Neuron (in vitro differentiated cells): ENCODE results near the gene UCK1.
"Not testable (repeated sequence)": the region's sequence is repeated elsewhere in the genome, so short reads cannot be mapped to it uniquely, and the experiment has no call there.

Experiments
- H2AFZ ChIP-seq: one replicate; pipeline ENCODE4 v1.6.1; 2013; ENCODE audit warnings: low read depth, mild to moderate bottlenecking, inconsistent platforms, low read length, moderate library complexity
- H3K27me3 ChIP-seq: one replicate; pipeline ENCODE4 v1.6.1; 2013; ENCODE audit warnings: low read length; ENCODE audit not compliant: insufficient read depth
- H3K36me3 ChIP-seq: one replicate; pipeline ENCODE4 v1.6.1; 2013; ENCODE audit warnings: low read length; ENCODE audit not compliant: insufficient read depth
- H3K4me1 ChIP-seq: one replicate; pipeline ENCODE4 v1.6.1; 2013; ENCODE audit warnings: low read length; ENCODE audit not compliant: insufficient read depth
- H3K4me3 ChIP-seq: 2 replicates; pipeline ENCODE4 v1.5.1; 2013; ENCODE audit warnings: mild to moderate bottlenecking, low read length, moderate library complexity
- H3K9me3 ChIP-seq: one replicate; pipeline ENCODE4 v1.6.1; 2013; ENCODE audit warnings: low read length

The UCK1 gene

DNA sequence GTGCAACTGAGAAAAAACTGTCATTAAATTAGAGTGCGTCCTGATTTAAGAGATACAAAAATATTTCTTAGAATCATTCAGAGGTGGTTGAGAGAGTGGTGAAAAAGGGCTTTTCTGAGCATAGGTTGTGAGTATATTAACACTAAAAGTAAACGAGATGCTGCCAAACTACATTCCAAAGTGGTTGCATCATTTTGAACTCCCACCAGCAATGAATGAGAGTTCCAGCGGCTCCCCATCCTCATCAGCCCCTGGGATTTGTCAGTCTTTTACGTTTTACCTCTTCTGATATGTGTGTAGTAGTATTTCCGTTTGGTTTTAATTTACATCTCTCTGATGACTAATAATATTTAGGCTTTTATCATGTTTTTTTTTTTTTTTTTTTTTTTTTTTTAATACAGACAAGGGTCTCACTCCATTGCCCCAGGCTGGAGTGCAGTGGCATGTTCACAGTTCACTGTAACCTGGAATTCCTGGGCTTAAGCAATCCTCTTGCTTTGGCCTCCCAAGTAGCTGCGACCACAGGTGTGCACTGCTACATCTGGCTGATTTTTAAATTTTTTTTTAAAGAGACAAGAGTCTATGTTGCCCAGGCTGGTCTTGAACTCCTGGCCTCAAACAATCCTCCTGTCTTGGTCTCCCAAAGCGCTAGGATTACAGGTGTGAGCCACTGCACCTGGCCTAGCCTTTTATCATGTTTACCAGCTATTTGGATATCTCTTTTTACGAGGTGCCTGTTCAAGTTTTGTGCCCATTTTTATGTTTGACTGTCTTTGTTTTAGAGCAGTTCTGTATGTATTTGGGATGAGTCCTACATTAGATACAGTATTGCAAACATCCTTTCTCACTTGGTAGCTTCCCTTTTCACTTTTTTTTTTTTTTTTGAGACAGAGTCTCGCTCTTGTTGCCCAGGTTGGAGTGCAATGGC, 31.2 kb upstream of the UCK1 start:
- no peak overlapping the region for H2AFZ ChIP-seq
- H3K9me3 ChIP-seq = no peaks in the 10 kb centered on the region
- H3K4me3 ChIP-seq = no peak overlapping the region
- no peaks in the 10 kb centered on the region for H3K27me3 ChIP-seq
- H3K36me3 ChIP-seq = no peaks in the 10 kb centered on the region
- H3K4me1 ChIP-seq = no peaks in the 10 kb centered on the region

DNA sequence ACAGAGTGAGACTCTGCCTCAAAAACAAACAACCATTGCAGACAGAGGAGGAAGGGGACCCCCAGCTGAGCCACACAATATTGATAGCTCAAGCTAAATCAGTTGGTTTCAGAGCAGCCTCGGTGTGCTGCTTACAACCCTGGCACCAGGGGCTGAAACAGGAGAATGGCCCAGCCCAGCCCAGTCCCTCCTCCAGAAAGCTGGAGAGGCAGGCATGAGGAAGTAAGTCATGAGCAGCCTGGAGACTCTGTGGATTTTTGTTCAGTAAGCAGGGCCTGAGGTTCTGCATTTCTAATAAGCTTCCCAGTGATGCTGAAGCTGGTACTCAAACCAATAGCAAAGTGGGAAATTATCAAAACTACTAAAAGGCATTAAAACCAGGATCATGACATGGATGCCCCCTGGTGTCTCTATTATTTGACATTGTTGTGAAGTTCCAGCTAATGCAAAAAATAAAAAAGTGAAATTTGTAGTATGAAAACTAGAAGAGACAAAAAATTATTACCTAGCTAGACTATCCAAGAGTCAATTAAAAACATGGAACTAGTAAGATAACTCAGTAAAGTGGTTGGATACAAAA, 28.4 kb upstream of the UCK1 start:
- Histone ChIP-seq H3K4me1 (no peaks in the 10 kb centered on the region), H3K4me3 (no peak overlapping the region), H3K27me3 (peaks cover 8% of the 10 kb centered on the region), H3K9me3 (no peaks in the 10 kb centered on the region), H3K36me3 (no peaks in the 10 kb centered on the region), H2AFZ (no peak overlapping the region)

DNA sequence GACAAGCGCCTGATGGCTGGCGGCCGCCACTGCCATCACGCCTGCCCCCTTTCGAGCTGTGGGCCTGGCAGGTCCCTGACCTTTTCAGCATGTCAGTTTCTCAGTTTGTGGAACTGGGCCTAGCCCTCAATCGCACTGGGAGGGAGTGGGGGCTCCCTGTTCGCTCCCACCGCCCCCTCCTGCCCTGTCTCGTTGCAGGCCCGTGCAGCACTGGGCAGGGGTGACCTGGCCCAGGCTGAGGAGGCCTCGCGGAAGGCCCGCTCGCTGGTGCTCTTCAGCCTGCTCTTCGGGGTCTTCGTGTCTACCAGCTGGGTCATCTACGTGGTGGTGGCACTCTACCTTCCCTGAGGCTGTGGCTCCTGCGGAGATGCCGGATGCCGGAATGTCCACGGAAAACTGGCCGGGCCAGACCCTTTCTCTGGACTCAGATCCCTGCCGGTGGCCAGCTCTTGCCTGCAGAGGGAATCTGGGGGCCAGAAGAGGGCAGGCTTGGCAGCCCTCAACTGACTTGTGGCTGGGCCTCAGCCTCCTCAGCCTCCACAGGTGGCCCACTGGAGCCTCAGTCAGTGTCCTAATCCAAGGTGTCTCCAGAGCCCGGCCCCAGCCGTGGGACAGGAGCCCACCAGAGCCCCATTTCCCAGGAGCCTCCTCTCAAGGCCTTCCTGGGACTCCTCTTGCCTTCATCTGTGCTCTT, 26.9 kb upstream of the UCK1 start:
- peaks cover 6% of the 10 kb centered on the region for H3K9me3 ChIP-seq
- peaks cover 14% of the 10 kb centered on the region for H3K27me3 ChIP-seq
- no peak overlapping the region for H3K4me3 ChIP-seq
- no peak overlapping the region for H2AFZ ChIP-seq
- no peaks in the 10 kb centered on the region for H3K36me3 ChIP-seq
- no peaks in the 10 kb centered on the region for H3K4me1 ChIP-seq

DNA sequence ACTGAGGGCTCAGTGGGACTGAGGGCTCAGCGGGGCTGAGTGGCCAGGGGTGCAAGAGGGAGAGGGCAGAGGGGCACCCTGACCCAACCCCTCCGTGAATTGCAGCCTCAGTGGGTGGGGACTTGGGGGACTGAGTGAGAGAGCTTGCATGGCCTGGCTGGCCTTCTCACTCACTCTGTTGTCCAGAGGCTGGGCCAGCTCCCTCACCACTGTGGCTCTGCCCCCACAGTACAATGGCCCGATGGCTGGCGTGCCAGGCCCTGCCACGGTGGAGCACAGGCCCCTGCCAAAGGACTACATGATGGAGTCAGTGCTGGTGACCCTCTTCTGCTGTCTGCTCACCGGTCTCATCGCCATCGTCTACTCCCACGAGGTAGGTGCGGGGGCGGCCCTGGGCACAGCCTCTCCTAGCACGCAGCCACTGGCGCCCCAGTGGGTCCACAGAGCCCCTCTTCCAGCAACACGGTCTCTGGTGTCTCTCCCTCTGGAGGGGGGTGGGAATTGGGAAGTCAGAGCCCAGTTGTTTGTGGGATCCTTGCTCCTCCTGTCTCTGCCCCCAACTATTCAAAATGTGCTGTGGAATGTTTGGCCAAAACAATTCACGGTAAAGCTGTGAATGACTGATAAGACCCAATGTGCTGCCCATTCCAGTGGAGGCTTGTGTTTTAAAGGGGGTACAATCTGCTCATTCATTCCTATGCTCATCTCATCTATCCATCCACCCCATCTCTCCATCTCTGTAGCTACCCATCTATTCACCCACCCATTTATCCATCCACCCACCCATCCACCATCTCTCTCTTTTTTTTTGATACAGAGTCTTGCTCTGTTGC, 25.0 kb upstream of the UCK1 start:
- peaks cover 14% of the 10 kb centered on the region for H3K27me3 ChIP-seq
- H2AFZ ChIP-seq = no peak overlapping the region
- H3K9me3 ChIP-seq = peaks cover 6% of the 10 kb centered on the region
- no peaks in the 10 kb centered on the region for H3K36me3 ChIP-seq
- H3K4me3 ChIP-seq = no peak overlapping the region
- H3K4me1 ChIP-seq = no peaks in the 10 kb centered on the region

DNA sequence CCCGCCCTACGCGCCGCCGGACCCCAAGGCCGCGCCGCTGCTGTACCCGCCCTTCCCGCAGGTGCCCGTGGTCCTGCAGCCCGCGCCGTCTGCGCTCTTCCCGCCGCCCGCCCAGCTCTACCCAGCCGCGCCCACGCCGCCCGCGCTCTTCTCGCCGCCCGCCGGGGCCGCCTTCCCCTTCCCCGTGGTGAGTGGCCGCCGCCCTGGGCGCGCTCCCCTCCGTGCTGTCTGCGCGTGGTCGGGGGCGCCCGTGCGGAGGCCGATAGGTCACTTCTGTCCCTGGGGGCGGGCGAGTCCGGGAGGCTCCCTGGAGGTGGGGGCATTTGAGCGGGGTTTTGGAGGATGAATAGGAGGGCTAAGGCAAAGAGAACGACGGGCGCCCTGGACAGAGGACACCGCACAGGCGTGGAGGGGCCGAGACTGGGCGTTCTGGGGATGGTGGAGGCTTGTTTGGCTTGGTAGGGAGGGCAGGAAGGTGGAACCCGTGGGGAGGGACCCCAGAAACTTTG, 23.8 kb upstream of the UCK1 start:
- Histone ChIP-seq H3K4me3 (no peak overlapping the region), H2AFZ (no peak overlapping the region), H3K4me1 (no peaks in the 10 kb centered on the region), H3K9me3 (peaks cover 6% of the 10 kb centered on the region), H3K36me3 (no peaks in the 10 kb centered on the region), H3K27me3 (peaks cover 14% of the 10 kb centered on the region)

DNA sequence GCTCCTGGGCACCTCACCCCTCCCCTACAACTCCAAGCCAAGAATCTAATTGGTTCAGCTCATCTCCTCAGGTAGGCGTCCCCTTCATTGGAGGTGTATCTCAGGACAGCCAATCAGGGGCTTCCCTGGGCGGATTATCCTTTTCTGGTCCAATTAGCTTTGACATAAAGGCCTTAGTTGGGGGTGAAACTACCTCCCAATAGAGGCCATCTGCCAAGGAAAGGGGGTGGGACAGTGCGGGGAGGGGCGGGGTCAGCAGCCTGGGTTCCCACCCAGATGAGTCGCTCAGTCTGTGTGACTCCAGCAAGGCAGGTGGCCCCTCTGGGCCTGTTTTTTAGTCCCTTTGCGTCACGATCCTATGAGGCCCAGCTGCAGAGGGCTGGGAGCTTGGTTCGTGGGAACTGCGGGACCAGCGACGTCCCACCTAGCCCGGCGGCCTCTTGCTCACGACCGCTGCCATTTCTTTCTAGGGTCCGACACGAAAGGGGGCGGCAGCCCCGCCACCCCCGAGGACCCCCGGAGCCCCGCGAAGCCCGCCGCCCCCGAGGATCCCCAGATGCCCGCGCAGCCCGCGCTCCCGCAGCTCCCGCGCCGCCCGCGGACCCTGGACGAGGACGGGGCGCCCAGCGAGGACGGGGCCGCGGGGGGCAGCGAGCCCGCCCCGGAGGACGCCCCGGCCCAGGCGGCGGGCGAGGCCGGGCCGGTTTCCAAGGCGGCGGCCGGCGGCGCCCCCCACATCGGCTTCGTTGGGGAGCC, 23.2 kb upstream of the UCK1 start:
- peaks cover 6% of the 10 kb centered on the region for H3K9me3 ChIP-seq
- no peak overlapping the region for H3K4me3 ChIP-seq
- H3K4me1 ChIP-seq = no peaks in the 10 kb centered on the region
- no peaks in the 10 kb centered on the region for H3K36me3 ChIP-seq
- H2AFZ ChIP-seq = no peak overlapping the region
- H3K27me3 ChIP-seq = peaks cover 14% of the 10 kb centered on the region

DNA sequence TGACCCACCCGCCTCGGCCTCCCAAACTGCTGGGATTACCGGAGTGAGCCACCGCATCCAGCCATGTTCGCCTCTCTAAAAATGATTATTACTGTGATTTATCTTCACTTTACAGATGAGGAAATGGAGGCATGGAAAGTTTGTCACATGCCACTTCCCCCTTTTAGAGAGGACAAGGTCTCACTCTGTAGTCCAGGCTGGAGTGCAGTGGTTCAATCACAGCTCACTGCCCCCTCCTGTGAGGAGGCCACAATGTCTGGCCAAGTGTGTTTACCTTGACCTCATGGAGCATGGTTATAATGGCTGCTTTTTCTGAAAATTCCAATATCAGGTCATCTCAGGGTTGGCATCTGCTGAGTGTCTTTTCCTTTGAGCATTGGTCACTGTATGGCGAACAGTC, 21.0 kb upstream of the UCK1 start:
- Histone ChIP-seq H2AFZ (no peak overlapping the region), H3K27me3 (peaks cover 14% of the 10 kb centered on the region), H3K36me3 (no peaks in the 10 kb centered on the region), H3K4me3 (no peak overlapping the region), H3K4me1 (no peaks in the 10 kb centered on the region), H3K9me3 (peaks cover 9% of the 10 kb centered on the region)

DNA sequence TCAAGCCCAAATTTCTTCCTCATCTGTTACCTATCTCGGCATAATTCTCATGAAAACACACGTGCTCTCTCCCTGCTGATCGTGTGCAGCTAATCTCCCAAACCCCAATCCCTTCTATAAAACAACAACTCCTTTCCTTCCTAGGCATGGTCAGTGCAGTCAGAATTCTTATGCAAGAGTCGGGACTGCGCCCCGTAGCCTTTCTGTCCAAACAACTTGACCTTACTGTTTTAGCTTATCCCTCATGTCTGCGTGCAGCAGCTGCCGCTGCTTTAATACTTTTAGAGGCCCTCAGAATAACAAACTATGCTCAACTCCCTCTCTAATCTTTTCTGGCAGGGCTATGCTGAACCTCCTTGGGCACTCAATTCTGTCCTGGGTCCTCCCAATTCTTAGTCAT, 19.4 kb upstream of the UCK1 start:
- not testable (repeated sequence) for H3K9me3 ChIP-seq, H3K36me3 ChIP-seq, H2AFZ ChIP-seq, H3K4me1 ChIP-seq, H3K4me3 ChIP-seq
- peaks cover 11% of the 10 kb centered on the region for H3K27me3 ChIP-seq

DNA sequence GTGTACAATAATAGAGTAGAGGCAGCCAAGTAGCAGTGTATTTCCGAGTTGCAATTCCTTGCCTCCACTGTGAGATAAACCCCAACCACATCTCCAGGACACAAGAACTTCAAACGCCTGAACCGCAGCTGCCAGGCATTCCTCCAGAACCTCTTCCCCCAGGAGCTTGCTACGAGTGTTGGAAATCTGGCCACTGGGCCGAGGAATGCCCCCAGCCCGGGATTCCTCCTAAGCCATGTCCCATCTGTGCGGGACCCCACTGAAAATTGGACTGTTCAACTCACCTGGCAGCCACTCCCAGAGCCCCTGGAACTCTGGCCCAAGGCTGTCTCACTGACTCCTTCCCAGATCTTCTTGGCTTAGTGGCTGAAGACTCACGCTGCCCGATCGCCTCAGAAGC, 18.1 kb upstream of the UCK1 start:
- H3K4me3 ChIP-seq, H2AFZ ChIP-seq, H3K36me3 ChIP-seq: not testable (repeated sequence)

DNA sequence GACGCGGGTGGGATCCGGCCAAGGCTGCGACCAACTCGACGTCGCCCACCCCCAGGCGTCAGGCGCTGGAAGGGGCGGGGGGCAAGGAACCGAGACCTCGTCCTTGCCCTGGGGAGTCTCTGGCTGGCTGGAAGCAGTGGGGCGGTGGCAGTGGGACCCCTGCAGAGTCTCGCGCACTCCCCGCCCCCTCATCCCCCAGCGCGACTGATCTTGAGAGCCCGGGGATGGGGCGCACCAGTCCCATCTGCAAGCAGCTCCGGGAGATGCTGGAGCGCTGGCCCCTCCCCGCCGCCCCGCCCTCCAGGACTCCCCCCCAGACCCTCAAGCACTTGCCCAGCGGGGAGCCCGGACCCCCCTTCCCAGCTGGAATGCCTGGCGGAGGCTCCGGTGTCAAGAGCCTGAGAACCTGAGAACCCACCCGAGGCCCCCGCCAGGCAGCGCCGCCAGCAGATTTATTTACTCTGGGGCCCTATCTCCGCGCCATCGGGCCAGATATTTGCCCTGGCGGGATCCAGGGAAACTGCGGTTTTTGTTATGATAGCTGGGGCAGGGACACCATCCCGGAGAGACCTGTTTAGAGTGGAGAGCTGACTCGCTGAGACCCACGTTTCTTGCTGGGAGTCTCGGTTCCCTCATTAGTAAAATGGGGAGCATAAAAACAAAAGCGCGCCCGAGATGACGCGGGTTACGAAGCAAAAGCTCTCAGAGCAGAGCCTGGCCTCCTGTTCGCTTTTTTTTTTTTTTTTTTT, 15.4 kb upstream of the UCK1 start:
- H3K27me3 ChIP-seq = no peaks in the 10 kb centered on the region
- H2AFZ ChIP-seq = peak overlapping the region; percentile 48
- no peaks in the 10 kb centered on the region for H3K4me1 ChIP-seq
- H3K4me3 ChIP-seq = no peak overlapping the region
- peaks cover 11% of the 10 kb centered on the region for H3K9me3 ChIP-seq
- H3K36me3 ChIP-seq = no peaks in the 10 kb centered on the region

More for the DNA sequence above, 18.1 kb upstream of the UCK1 start:
- peaks cover 13% of the 10 kb centered on the region for H3K9me3 ChIP-seq
- not testable (repeated sequence) for H3K4me1 ChIP-seq, H3K27me3 ChIP-seq

DNA sequence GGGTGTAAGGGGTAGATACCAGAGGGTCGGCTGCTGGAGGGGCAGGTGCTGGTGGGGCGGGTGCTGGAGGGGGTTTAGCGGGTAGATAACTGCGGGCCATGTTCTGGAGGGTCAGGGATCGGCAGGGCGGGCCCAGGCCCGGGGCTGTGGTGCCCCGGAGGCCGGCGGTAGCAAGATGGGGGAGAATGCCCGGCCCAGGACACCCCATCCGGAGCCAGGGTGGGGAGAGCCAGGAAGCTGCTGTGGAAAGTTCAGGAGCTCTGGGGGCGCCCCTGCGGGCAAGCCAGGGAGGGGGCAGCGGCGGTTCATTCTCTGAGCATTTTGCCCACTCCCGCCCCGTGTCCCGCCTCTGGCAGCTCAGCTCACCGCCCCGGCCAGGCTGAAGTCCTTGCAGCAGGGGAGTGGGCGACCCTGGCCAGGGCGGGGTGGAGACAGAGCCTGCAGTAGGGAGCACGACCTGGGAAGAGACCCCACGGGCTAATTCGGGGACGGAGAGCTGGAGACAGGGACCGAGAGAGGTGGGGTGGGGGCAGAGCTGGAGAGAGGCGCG, 14.8 kb upstream of the UCK1 start:
- Histone ChIP-seq H2AFZ (no peak overlapping the region), H3K27me3 (no peaks in the 10 kb centered on the region), H3K9me3 (peaks cover 11% of the 10 kb centered on the region), H3K4me3 (no peak overlapping the region), H3K4me1 (no peaks in the 10 kb centered on the region), H3K36me3 (no peaks in the 10 kb centered on the region)
